Naive thymus-derived CD4-positive, alpha-beta T cell (primary cell): ENCODE data around the gene ATXN3. TPM values are rescaled to one million over a fixed set of nuclear protein-coding genes. Genes with fewer than 3 reads are reported as not detected.
A peak's percentile ranks its signal among the peaks of the same experiment; 100 is the strongest.

ENCODE experiments used
- ATAC-seq: fragments of 150-1000 bp; cut with Tn5 transposase; 2 replicates; pipeline ENCODE4 v1.10.0; 2021; ENCODE audit warnings: mild to moderate bottlenecking, moderate library complexity
- CTCF ChIA-PET: fragments of 350-600 bp; sonication (Branson Sonifier 250); formaldehyde crosslinking; loops from one replicate; lab custom pipeline; 2021; ENCODE audit warnings: antibody characterized with exemption; lab: Charles Lee
- POLR2A ChIA-PET: fragments of 350-600 bp; sonication (Branson Sonifier 250); formaldehyde crosslinking; loops from one replicate; lab custom pipeline; 2021; ENCODE audit warnings: antibody characterized with exemption, inconsistent platforms; lab: Charles Lee
- DNase-seq, 9 donors: peaks; one replicate each; pipeline versions ENCODE4 v3.0.0 to v3.0.0-alpha.2; 2020 to 2022; ENCODE audit warnings: mixed read lengths in 1 of 9
- H3K27ac ChIP-seq: one replicate; pipeline ENCODE4 v1.7.0; 2013; ENCODE audit warnings: mild to moderate bottlenecking, low read depth, low read length, moderate library complexity
- H3K27me3 ChIP-seq, 2 donors: one replicate each; pipeline ENCODE4 v1.7.0; 2013; ENCODE audit warnings: low read length in 2 of 2, mild to moderate bottlenecking in 2 of 2, moderate library complexity in 2 of 2; ENCODE audit not compliant: control insufficient read depth in 2 of 2, insufficient read depth in 2 of 2
- H3K36me3 ChIP-seq, 3 experiments: 1 replicate in 2 of 3; 2 replicates in 1 of 3; pipeline ENCODE4 v1.7.0; 2013; ENCODE audit warnings: low read length in 3 of 3, mild to moderate bottlenecking in 3 of 3, moderate library complexity in 1 of 3; ENCODE audit not compliant: insufficient read depth in 3 of 3, control insufficient read depth in 2 of 3
- H3K4me1 ChIP-seq, 2 donors: one replicate each; pipeline ENCODE4 v1.7.0; 2013; ENCODE audit warnings: low read length in 2 of 2, mild to moderate bottlenecking in 2 of 2, moderate library complexity in 1 of 2; ENCODE audit not compliant: control insufficient read depth in 2 of 2, insufficient read depth in 2 of 2
- H3K4me3 ChIP-seq: 2 replicates; pipeline ENCODE4 v1.7.0; 2013; ENCODE audit warnings: mild to moderate bottlenecking, low read length
- H3K9me3 ChIP-seq, 3 experiments: 1 replicate in 2 of 3; 2 replicates in 1 of 3; pipeline ENCODE4 v1.7.0; 2013; ENCODE audit warnings: low read length in 3 of 3; ENCODE audit not compliant: control insufficient read depth in 2 of 3
- H3K27ac Mint-ChIP-seq, 9 donors: one replicate each; pipeline ENCODE4 v1.8.0; 2020 to 2022; ENCODE audit warnings: mixed read lengths in 9 of 9, mild to moderate bottlenecking in 8 of 9, moderate library complexity in 5 of 9, inconsistent platforms in 2 of 9
- H3K27me3 Mint-ChIP-seq, 5 donors: one replicate each; pipeline ENCODE4 v1.8.0; 2021 to 2022; ENCODE audit warnings: mixed read lengths in 5 of 5, mild to moderate bottlenecking in 1 of 5
- H3K36me3 Mint-ChIP-seq, 5 donors: one replicate each; pipeline ENCODE4 v1.8.0; 2020 to 2022; ENCODE audit warnings: mixed read lengths in 5 of 5, mild to moderate bottlenecking in 3 of 5, inconsistent platforms in 1 of 5
- H3K4me1 Mint-ChIP-seq, 7 donors: one replicate each; pipeline ENCODE4 v1.8.0; 2020 to 2022; ENCODE audit warnings: mixed read lengths in 7 of 7, mild to moderate bottlenecking in 3 of 7, inconsistent platforms in 1 of 7
- H3K4me3 Mint-ChIP-seq, 10 donors: one replicate each; pipeline ENCODE4 v1.8.0; 2020 to 2022; ENCODE audit warnings: mild to moderate bottlenecking in 10 of 10, mixed read lengths in 10 of 10, moderate library complexity in 6 of 10, inconsistent platforms in 2 of 10
- H3K9me3 Mint-ChIP-seq, 11 donors: one replicate each; pipeline ENCODE4 v1.8.0; 2020 to 2022; ENCODE audit warnings: mixed read lengths in 11 of 11, mild to moderate bottlenecking in 4 of 11, inconsistent platforms in 1 of 11, moderate library complexity in 1 of 11
- intact Hi-C, 2 donors: fragments of 100-400 bp; cut with micrococcal nuclease; formaldehyde crosslinking; loops; one replicate each; pipeline ENCODE4 v1.15.1; 2023
- polyA plus RNA-seq, 2 donors: library from polyadenylated mRNA; unstranded; fragments of 300-500 nt; fragmentation: Illumina TruSeq; gene quantifications; one replicate each; pipeline ENCODE4 v1.2.3, GENCODE V29; 2021
- total RNA-seq, 6 experiments: library from RNA in 5 of 6; stranded (reverse) in 5 of 6; gene quantifications; 1 replicate in 5 of 6; 2 replicates in 1 of 6; pipeline ENCODE4 v1.2.3 and lab custom pipeline; 2021 to 2026

Gene ATXN3
- total and polyA plus RNA-seq, 7 experiments from 2014 or later = 15.5 to 54.9 (median 31.2) TPM

DNA sequence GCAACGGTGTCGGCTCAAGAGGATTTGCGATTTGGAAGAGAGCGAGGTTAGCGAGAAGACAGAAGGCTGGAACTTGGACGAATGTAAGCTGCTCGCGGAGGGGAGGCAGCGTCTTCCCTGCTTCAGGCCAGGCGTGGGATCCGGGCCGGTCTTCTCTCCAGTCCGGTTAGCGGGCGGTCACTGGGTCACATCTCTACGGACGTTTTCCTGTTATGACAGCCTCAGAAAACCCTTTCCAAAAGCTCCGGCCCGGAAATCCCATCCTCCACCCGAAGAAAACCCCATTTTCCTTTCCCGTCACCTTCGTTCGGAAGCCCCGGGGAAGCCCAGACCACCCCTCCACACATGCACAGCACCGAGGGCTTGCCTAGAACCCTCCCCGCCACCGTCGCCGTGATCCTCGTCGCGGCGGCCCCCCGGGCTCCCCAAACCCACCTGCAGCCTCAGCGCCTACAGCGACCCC is 14.9 kb upstream of the ATXN3 start:
- ATAC-seq (peak; percentile 19), DNase-seq (peak in 2 of 9 donors; percentile 15 to 17)
- POLR2A ChIA-PET = interaction anchor here (0.6 to 6.9 kb wide), 13 partner anchors 12 to 1724 kb away, joined by 3 to 100 read pairs (median 3); partner anchors contain the start of genes ATXN3, CALM1, GOLGA5 and TRIP11
- H3K27ac Mint-ChIP-seq = peak overlapping the region; percentile 96 to 100 (median 100)
- CTCF ChIA-PET = interaction anchor here (0.8 to 2.9 kb wide), 4 partner anchors 10 to 14 kb away, joined by 3 to 13 read pairs (median 7); partner anchors contain the start of gene ATXN3
- no peaks in the 10 kb centered on the region for H3K9me3 ChIP-seq
- intact Hi-C loops = loop anchor here (1.0 to 10.0 kb wide), 8 partner anchors 15 to 1789 kb away; partner anchors contain the start of genes ATXN3 (in 2 of the 2), GOLGA5 (in 2 of the 2), TRIP11 (in 2 of the 2) and LGMN (in 1 of the 2)
- peaks cover 17 to 19% of the 10 kb centered on the region in 2 donors for H3K4me1 ChIP-seq
- H3K27ac ChIP-seq = peak overlapping the region; percentile 92
- H3K27me3 Mint-ChIP-seq = no peaks in the 10 kb centered on the region
- peaks cover 0 to 22% (median 0%) of the 10 kb centered on the region in 3 experiments for H3K36me3 ChIP-seq
- no peaks in the 10 kb centered on the region for H3K27me3 ChIP-seq
- H3K9me3 Mint-ChIP-seq = peaks cover 0 to 2% (median 0%) of the 10 kb centered on the region in 11 donors
- H3K4me1 Mint-ChIP-seq = peaks cover 27 to 73% (median 52%) of the 10 kb centered on the region in 7 donors
- H3K4me3 ChIP-seq = peak overlapping the region; percentile 78
- H3K4me3 Mint-ChIP-seq = peak overlapping the region; percentile 88 to 100 (median 99)
- peaks cover 0 to 16% (median 5%) of the 10 kb centered on the region in 5 donors for H3K36me3 Mint-ChIP-seq

DNA sequence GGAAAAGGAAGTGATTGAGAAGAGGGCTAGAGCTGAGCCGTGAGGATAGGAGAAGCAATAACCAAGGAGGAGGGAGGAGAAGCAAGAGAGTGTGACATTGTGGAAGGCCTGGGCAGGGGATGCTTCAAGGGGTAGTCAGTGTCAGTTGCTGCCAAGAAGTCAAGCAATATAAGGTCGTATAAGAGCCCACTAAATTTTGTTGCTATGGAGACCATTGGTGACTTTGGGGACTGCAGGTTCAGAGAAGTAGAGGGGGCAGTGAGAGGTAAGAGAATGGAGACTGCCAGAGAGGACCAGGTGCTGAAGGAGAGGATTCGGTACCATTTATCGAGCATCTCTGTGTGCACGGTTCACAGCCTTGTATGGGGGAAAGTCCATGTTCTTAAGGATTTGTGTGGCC is 3.1 kb upstream of the ATXN3 start:
- ATAC-seq (no peak), DNase-seq (no peak)
- no peak overlapping the region for H3K4me3 Mint-ChIP-seq
- no peaks in the 10 kb centered on the region for H3K9me3 ChIP-seq
- ChIA-PET CTCF (no interaction called here), POLR2A (interaction anchor here (0.6 to 4.7 kb wide), 3 partner anchors 10 to 1023 kb away, joined by 3 to 100 read pairs (median 3); partner anchors contain the start of genes CPSF2 and NDUFB1)
- peaks cover 0 to 5% (median 0%) of the 10 kb centered on the region in 11 donors for H3K9me3 Mint-ChIP-seq
- H3K4me1 ChIP-seq = peaks cover 5 to 11% of the 10 kb centered on the region in 2 donors
- H3K4me3 ChIP-seq = no peak overlapping the region
- no peaks in the 10 kb centered on the region for H3K27me3 ChIP-seq
- H3K27ac Mint-ChIP-seq = peak overlapping the region in 5 of 9 donors; percentile 5 to 89 (median 31)
- no peaks in the 10 kb centered on the region for H3K27me3 Mint-ChIP-seq
- intact Hi-C loops = loop anchor here (5.0 to 10.0 kb wide), 5 partner anchors 275 to 1712 kb away; partner anchors contain the start of genes CALM1 (in 1 of the 2), GON7 (in 1 of the 2), LGMN (in 1 of the 2) and RPS6KA5 (in 1 of the 2)
- H3K36me3 ChIP-seq = peaks cover 0 to 5% (median 0%) of the 10 kb centered on the region in 3 experiments
- peaks cover 17 to 51% (median 43%) of the 10 kb centered on the region in 7 donors for H3K4me1 Mint-ChIP-seq
- no peaks in the 10 kb centered on the region for H3K36me3 Mint-ChIP-seq
- H3K27ac ChIP-seq = no peak overlapping the region

DNA sequence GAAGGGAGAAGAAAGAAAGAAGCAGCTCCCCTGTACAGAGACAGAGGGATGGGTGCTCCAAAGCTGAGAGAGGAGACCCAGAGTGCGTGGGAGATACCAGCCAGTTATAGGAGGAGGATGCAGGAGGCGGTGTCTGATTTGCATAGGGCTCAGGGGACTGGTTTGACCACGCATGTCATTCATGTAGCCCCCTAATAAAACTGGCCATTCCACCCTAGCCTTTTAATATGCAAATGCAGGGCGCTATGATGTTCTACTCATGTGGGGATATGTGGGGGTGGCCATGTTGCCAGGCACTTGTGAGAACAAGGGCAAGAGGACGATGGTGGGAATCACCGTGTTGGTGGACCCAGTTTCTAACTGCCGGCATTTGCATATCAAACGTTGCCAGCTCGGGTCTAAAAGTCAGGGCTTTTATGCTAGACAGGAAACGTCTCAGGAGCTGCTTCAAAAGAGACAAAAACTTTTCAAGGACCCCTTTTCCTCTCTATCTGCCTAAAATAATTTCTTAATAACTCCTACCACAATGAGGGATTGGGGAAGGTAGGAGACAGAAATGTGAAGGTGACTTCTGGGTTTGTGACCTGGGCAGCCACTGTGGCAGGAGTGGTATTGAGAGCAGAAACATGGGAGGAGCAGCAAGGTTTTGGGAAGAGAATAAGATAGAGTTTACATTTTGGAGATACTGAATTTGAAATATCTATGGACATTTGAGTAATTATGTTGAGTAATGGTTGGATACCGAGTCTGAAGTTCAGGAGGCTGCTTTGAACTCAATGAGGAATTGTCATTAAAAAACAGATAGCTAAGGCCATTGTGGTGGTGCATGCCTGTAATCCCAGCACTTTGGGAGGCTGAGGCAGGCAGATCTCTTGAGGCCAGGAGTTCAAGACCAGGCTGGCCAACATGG is 2.2 kb upstream of the ATXN3 start:
- no peaks in the 10 kb centered on the region for H3K9me3 ChIP-seq
- H3K36me3 ChIP-seq = peaks cover 0 to 5% (median 0%) of the 10 kb centered on the region in 3 experiments
- ChIA-PET POLR2A (interaction anchor here (0.6 to 4.7 kb wide), 5 partner anchors 9 to 1724 kb away, joined by 3 to 100 read pairs (median 3); partner anchors contain the start of genes CPSF2 and NDUFB1), CTCF (interaction anchor here (0.8 kb wide), 1 partner anchor 111 kb away, joined by 3 read pairs; no protein-coding TSS in a partner anchor)
- Mint-ChIP-seq H3K4me3 (peak overlapping the region; percentile 7 to 86 (median 68)), H3K4me1 (peaks cover 21 to 54% (median 48%) of the 10 kb centered on the region in 7 donors), H3K36me3 (no peaks in the 10 kb centered on the region), H3K9me3 (peaks cover 0 to 5% (median 0%) of the 10 kb centered on the region in 11 donors), H3K27me3 (no peaks in the 10 kb centered on the region), H3K27ac (peak overlapping the region in 8 of 9 donors; percentile 58 to 89 (median 83))
- no peak for ATAC-seq
- peak overlapping the region; percentile 28 for H3K4me3 ChIP-seq
- intact Hi-C loops = loop anchor here (5.0 to 10.0 kb wide), 5 partner anchors 274 to 1711 kb away; partner anchors contain the start of genes CALM1 (in 1 of the 2), GON7 (in 1 of the 2), LGMN (in 1 of the 2) and RPS6KA5 (in 1 of the 2)
- no peaks in the 10 kb centered on the region for H3K27me3 ChIP-seq
- peak in 4 of 9 donors; percentile 5 to 22 (median 8) for DNase-seq
- peaks cover 5 to 14% of the 10 kb centered on the region in 2 donors for H3K4me1 ChIP-seq
- peak overlapping the region; percentile 43 for H3K27ac ChIP-seq

DNA sequence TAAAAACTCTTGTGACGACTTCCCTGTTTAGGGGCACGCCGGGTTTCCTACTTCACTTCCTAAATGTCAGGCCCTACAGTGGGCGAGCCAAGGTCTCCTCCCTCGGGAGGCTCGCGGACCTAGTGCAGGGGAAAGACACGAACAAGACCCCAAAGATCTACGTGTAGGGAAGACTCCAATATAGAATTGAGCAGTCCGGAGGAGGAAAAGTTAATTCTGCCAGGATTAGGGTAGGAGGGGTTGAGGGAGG is 564 bp downstream of the ATXN3 start:
- Mint-ChIP-seq H3K27ac (peak overlapping the region; percentile 82 to 96 (median 92)), H3K9me3 (peaks cover 0 to 5% (median 0%) of the 10 kb centered on the region in 11 donors), H3K36me3 (peaks cover 0 to 2% (median 0%) of the 10 kb centered on the region in 5 donors), H3K27me3 (no peaks in the 10 kb centered on the region), H3K4me3 (peak overlapping the region; percentile 88 to 100 (median 98)), H3K4me1 (peaks cover 40 to 72% (median 63%) of the 10 kb centered on the region in 7 donors)
- DNase-seq (peak in 1 of 9 donors; percentile 48), ATAC-seq (no peak)
- intact Hi-C loops = loop anchor here (1.0 to 10.0 kb wide), 13 partner anchors 15 to 1723 kb away; partner anchors contain the start of genes CPSF2 (in 2 of the 2), GOLGA5 (in 2 of the 2), NDUFB1 (in 2 of the 2) and PPP4R3A (in 2 of the 2)
- peaks cover 5 to 17% of the 10 kb centered on the region in 2 donors for H3K4me1 ChIP-seq
- POLR2A ChIA-PET = interaction anchor here (0.7 to 4.7 kb wide), 5 partner anchors 14 to 454 kb away, joined by 3 to 100 read pairs (median 5); partner anchors contain the start of genes CPSF2, NDUFB1 and TRIP11
- CTCF ChIA-PET = interaction anchor here (0.8 to 1.5 kb wide), 4 partner anchors 11 to 1722 kb away, joined by 3 to 7 read pairs (median 3); no protein-coding TSS in a partner anchor
- H3K4me3 ChIP-seq = peak overlapping the region; percentile 82
- peaks cover 0 to 5% (median 0%) of the 10 kb centered on the region in 3 experiments for H3K36me3 ChIP-seq
- peak overlapping the region; percentile 91 for H3K27ac ChIP-seq
- no peaks in the 10 kb centered on the region for H3K9me3 ChIP-seq
- no peaks in the 10 kb centered on the region for H3K27me3 ChIP-seq

DNA sequence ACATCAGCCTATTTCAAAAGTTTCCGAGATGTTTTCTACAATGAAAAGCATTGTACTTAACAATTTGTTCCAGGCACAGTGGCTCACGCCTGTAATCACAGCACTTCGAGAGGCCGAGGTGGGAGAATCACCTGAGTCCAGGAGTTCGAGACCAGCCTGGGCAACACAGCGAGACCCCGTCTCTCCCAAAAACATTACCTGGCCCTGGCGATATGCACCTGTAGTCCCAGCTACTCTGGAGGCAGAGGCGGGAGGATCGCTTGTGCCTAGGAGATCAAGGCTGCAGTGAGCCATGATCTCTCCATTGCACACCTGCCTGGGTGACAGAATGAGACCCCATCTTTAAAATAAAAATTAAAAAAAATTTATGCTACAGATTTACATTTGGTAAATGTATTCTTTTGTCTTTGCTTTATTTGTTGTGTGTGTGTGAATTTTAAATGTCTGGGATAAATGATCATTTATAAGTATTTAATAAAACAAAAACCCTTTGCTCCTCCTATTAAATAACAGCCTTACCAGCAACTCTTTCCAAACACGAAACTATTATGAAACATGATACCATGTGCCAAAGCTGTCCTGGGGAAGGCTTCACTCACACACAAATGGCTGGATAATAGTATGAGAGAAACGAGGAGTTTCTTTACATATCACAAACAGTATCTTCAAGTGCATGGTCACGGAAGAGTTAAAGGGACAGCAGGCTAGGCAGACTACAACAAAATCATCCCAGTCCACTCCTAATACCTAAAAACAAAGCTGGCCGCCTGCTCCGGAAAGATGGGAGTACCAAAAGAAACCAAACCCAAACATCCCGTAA is 1.1 kb downstream of the ATXN3 start:
- peak overlapping the region; percentile 88 to 100 (median 98) for H3K4me3 Mint-ChIP-seq
- ChIA-PET CTCF (interaction anchor here (1.5 kb wide), 1 partner anchor 15 kb away, joined by 3 read pairs; no protein-coding TSS in a partner anchor), POLR2A (interaction anchor here (0.7 to 4.7 kb wide), 5 partner anchors 14 to 454 kb away, joined by 3 to 100 read pairs (median 5); partner anchors contain the start of genes CPSF2, NDUFB1 and TRIP11)
- H3K27ac Mint-ChIP-seq = peak overlapping the region; percentile 82 to 96 (median 92)
- DNase-seq (peak in 1 of 9 donors; percentile 15), ATAC-seq (no peak)
- H3K36me3 ChIP-seq = peaks cover 0 to 5% (median 0%) of the 10 kb centered on the region in 3 experiments
- H3K27me3 Mint-ChIP-seq = no peaks in the 10 kb centered on the region
- intact Hi-C loops = loop anchor here (5.0 to 10.0 kb wide), 5 partner anchors 270 to 1708 kb away; partner anchors contain the start of genes CALM1 (in 1 of the 2), GON7 (in 1 of the 2), LGMN (in 1 of the 2) and RPS6KA5 (in 1 of the 2)
- H3K36me3 Mint-ChIP-seq = peaks cover 0 to 2% (median 0%) of the 10 kb centered on the region in 5 donors
- peak overlapping the region; percentile 82 for H3K4me3 ChIP-seq
- H3K4me1 Mint-ChIP-seq = peaks cover 44 to 75% (median 68%) of the 10 kb centered on the region in 7 donors
- peak overlapping the region; percentile 91 for H3K27ac ChIP-seq
- no peaks in the 10 kb centered on the region for H3K9me3 ChIP-seq
- H3K4me1 ChIP-seq = peaks cover 5 to 17% of the 10 kb centered on the region in 2 donors
- no peaks in the 10 kb centered on the region for H3K27me3 ChIP-seq
- peaks cover 0 to 5% (median 0%) of the 10 kb centered on the region in 11 donors for H3K9me3 Mint-ChIP-seq
